Loucy (cell line): ENCODE measurements around the gene PTRH2.

Source experiments
- H2AFZ ChIP-seq: fragments of 200-600 bp; sonication (generic); 2 replicates; pipeline ENCODE4 v1.6.0; 2016; ENCODE audit warnings: antibody characterized with exemption, mild to moderate bottlenecking, low read length, moderate library complexity
- H3F3A ChIP-seq: fragments of 200-600 bp; 2 replicates; pipeline ENCODE4 v1.6.0; 2016; ENCODE audit warnings: antibody characterized with exemption, low read depth, mild to moderate bottlenecking
- H3K27me3 ChIP-seq: fragments of 200-600 bp; sonication (generic); 2 replicates; pipeline ENCODE4 v1.6.1; 2014; ENCODE audit warnings: low read length, mild to moderate bottlenecking; ENCODE audit not compliant: insufficient read depth, poor library complexity, severe bottlenecking
- H3K36me3 ChIP-seq: fragments of 200-600 bp; sonication (generic); 2 replicates; pipeline ENCODE4 v1.6.1; 2016; ENCODE audit warnings: low read length; ENCODE audit not compliant: insufficient read depth
- H3K4me1 ChIP-seq: fragments of 200-600 bp; sonication (generic); 2 replicates; pipeline ENCODE4 v1.5.1; 2014; ENCODE audit warnings: low read length, mild to moderate bottlenecking; ENCODE audit not compliant: insufficient read depth, poor library complexity, severe bottlenecking
- H3K4me2 ChIP-seq: fragments of 200-600 bp; sonication (generic); 2 replicates; pipeline ENCODE4 v1.6.0; 2014; ENCODE audit warnings: antibody characterized with exemption, low read length, low read depth, mild to moderate bottlenecking; ENCODE audit not compliant: poor library complexity, severe bottlenecking
- H3K4me3 ChIP-seq: fragments of 200-600 bp; sonication (generic); 2 replicates; pipeline ENCODE4 v1.5.1; 2014; ENCODE audit warnings: low read length, mild to moderate bottlenecking, mixed read lengths; ENCODE audit not compliant: poor library complexity, severe bottlenecking
- H3K79me2 ChIP-seq: fragments of 200-600 bp; sonication (generic); 2 replicates; pipeline ENCODE4 v1.6.1; 2014; ENCODE audit warnings: low read length; ENCODE audit not compliant: insufficient read depth
- H3K9ac ChIP-seq: fragments of 200-600 bp; sonication (generic); 2 replicates; pipeline ENCODE4 v1.6.0; 2014; ENCODE audit warnings: mild to moderate bottlenecking, low read depth, low read length, moderate library complexity; ENCODE audit not compliant: poor library complexity, severe bottlenecking
- H3K9me2 ChIP-seq: fragments of 200-600 bp; sonication (generic); replicated peaks from 2 replicates; pipeline ENCODE4 v1.6.1; 2016; ENCODE audit warnings: low read depth, low read length, mixed read lengths
- H3K9me3 ChIP-seq: fragments of 200-600 bp; sonication (generic); 2 replicates; pipeline ENCODE4 v1.6.1; 2014; ENCODE audit warnings: mild to moderate bottlenecking, antibody characterized with exemption, low read length, low read depth; ENCODE audit not compliant: insufficient read depth
- H4K20me1 ChIP-seq: fragments of 200-600 bp; sonication (generic); 2 replicates; pipeline ENCODE4 v1.6.0; 2014; ENCODE audit warnings: antibody characterized with exemption, low read length, mild to moderate bottlenecking; ENCODE audit not compliant: insufficient read depth, poor library complexity, severe bottlenecking
- CTCF ChIP-seq: fragments of 200-600 bp; sonication (generic); conservative IDR thresholded peaks from 2 replicates; pipeline ENCODE4 v1.5.1; 2014; ENCODE audit warnings: mild to moderate bottlenecking, antibody characterized with exemption, low read length
- EZH2phosphoT487 ChIP-seq: fragments of 200-600 bp; IDR thresholded peaks from 2 replicates; pipeline ENCODE4 v1.6.1; 2018; ENCODE audit warnings: antibody characterized with exemption, mild to moderate bottlenecking, moderate library complexity, borderline replicate concordance

Gene PTRH2

GRCh38 chr17:59723607-59724006 lies 16.4 kb upstream of the PTRH2 start:
- Histone ChIP-seq H3K79me2 (peaks cover 78% of the 10 kb centered on the region), H3F3A (no peaks in the 10 kb centered on the region)

GRCh38 chr17:59723041-59723440 lies 15.8 kb upstream of the PTRH2 start:
- TF ChIP-seq EZH2phosphoT487 = no peak
- TF ChIP-seq CTCF = no peak
- no peak overlapping the region for H3K4me2 ChIP-seq
- peaks cover 11% of the 10 kb centered on the region for H4K20me1 ChIP-seq
- H3F3A ChIP-seq = no peaks in the 10 kb centered on the region
- H3K9ac ChIP-seq = no peak overlapping the region
- H2AFZ ChIP-seq = no peak overlapping the region
- peaks cover 11% of the 10 kb centered on the region for H3K4me1 ChIP-seq
- H3K9me3 ChIP-seq = no peaks in the 10 kb centered on the region
- peaks cover 77% of the 10 kb centered on the region for H3K79me2 ChIP-seq
- no peaks in the 10 kb centered on the region for H3K27me3 ChIP-seq
- H3K9me2 ChIP-seq = no peaks in the 10 kb centered on the region
- no peaks in the 10 kb centered on the region for H3K36me3 ChIP-seq
- no peak overlapping the region for H3K4me3 ChIP-seq

More at GRCh38 chr17:59723607-59724006, 16.4 kb upstream of the PTRH2 start:
- Histone ChIP-seq H3K36me3 (no peaks in the 10 kb centered on the region), H4K20me1 (peaks cover 11% of the 10 kb centered on the region), H3K9me2 (no peaks in the 10 kb centered on the region), H3K27me3 (no peaks in the 10 kb centered on the region), H3K4me3 (no peak overlapping the region), H3K4me2 (no peak overlapping the region), H2AFZ (no peak overlapping the region), H3K9me3 (no peaks in the 10 kb centered on the region), H3K9ac (no peak overlapping the region), H3K4me1 (peaks cover 11% of the 10 kb centered on the region)
- TF ChIP-seq EZH2phosphoT487 = no peak
- no peak for TF ChIP-seq CTCF

GRCh38 chr17:59722623-59723022 lies 15.4 kb upstream of the PTRH2 start:
- no peak overlapping the region for H3K4me2 ChIP-seq
- H3F3A ChIP-seq = no peaks in the 10 kb centered on the region
- H3K9me3 ChIP-seq = no peaks in the 10 kb centered on the region
- peaks cover 77% of the 10 kb centered on the region for H3K79me2 ChIP-seq
- H3K9ac ChIP-seq = no peak overlapping the region
- peaks cover 11% of the 10 kb centered on the region for H4K20me1 ChIP-seq
- no peak overlapping the region for H3K4me3 ChIP-seq
- H3K9me2 ChIP-seq = no peaks in the 10 kb centered on the region
- H2AFZ ChIP-seq = no peak overlapping the region
- no peaks in the 10 kb centered on the region for H3K36me3 ChIP-seq
- no peak for TF ChIP-seq EZH2phosphoT487
- TF ChIP-seq CTCF = no peak
- H3K27me3 ChIP-seq = no peaks in the 10 kb centered on the region
- peaks cover 11% of the 10 kb centered on the region for H3K4me1 ChIP-seq
